Measurements from ENCODE around the gene COL15A1. TPM values are rescaled to one million over a fixed set of nuclear protein-coding genes. Genes with fewer than 3 reads are reported as not detected.

COL15A1 gene
- total RNA-seq, 1 donor from 2014 or later: 0.07 TPM

GRCh38 chr9:99003308-99003707 lies 59.6 kb downstream of the COL15A1 start:
- Mint-ChIP-seq H3K4me3 (no peak overlapping the region), H3K27me3 (no peaks in the 10 kb centered on the region), H3K4me1 (peaks cover 10% of the 10 kb centered on the region), H3K36me3 (ENCODE audit: low read depth) (no peaks in the 10 kb centered on the region), H3K27ac (no peak overlapping the region), H3K9me3 (no peaks in the 10 kb centered on the region)
- no peak for DNase-seq
- ATAC-seq (ENCODE audit: low read depth): no peak
- intact Hi-C loops (cut with micrococcal nuclease): no loop called here
- ChIA-PET POLR2A (no interaction called here), CTCF (interaction anchor here (1.3 to 11.5 kb wide), 2 partner anchors 12 to 135 kb away, joined by 3 to 264 read pairs; no protein-coding TSS in a partner anchor)
- no peak for TF ChIP-seq CTCF (IDR thresholded peaks at IDR 0.05)

GRCh38 chr9:99004115-99004514 lies 60.4 kb downstream of the COL15A1 start:
- Mint-ChIP-seq H3K27me3 (no peaks in the 10 kb centered on the region), H3K4me1 (peaks cover 8% of the 10 kb centered on the region), H3K36me3 (ENCODE audit: low read depth) (no peaks in the 10 kb centered on the region), H3K4me3 (no peak overlapping the region), H3K9me3 (no peaks in the 10 kb centered on the region), H3K27ac (no peak overlapping the region)
- CTCF ChIA-PET: interaction anchor here (2.6 kb wide), 1 partner anchor 136 kb away, joined by 15 read pairs; no protein-coding TSS in a partner anchor
- POLR2A ChIA-PET: no interaction called here
- intact Hi-C loops (cut with micrococcal nuclease): no loop called here
- no peak for TF ChIP-seq CTCF (IDR thresholded peaks at IDR 0.05)
- ATAC-seq (ENCODE audit: low read depth): no peak
- DNase-seq: no peak

GRCh38 chr9:99004717-99005460 lies 61.2 kb downstream of the COL15A1 start:
- no peak for ATAC-seq (ENCODE audit: low read depth)

GRCh38 chr9:99005651-99006050 lies 61.9 kb downstream of the COL15A1 start:
- Mint-ChIP-seq H3K36me3 (ENCODE audit: low read depth) (no peaks in the 10 kb centered on the region), H3K9me3 (peaks cover 6% of the 10 kb centered on the region), H3K4me1 (peaks cover 2% of the 10 kb centered on the region), H3K4me3 (no peak overlapping the region), H3K27ac (no peak overlapping the region), H3K27me3 (no peaks in the 10 kb centered on the region)
- DNase-seq (no peak), ATAC-seq (ENCODE audit: low read depth) (no peak)
- POLR2A ChIA-PET: interaction anchor here (1.1 kb wide), 1 partner anchor 47 kb away, joined by 4 read pairs; no protein-coding TSS in a partner anchor
- intact Hi-C loops (cut with micrococcal nuclease): no loop called here
- TF ChIP-seq CTCF (IDR thresholded peaks at IDR 0.05): no peak
- CTCF ChIA-PET: interaction anchor here (2.6 kb wide), 1 partner anchor 135 kb away, joined by 15 read pairs; no protein-coding TSS in a partner anchor

More at GRCh38 chr9:99004717-99005460, 61.2 kb downstream of the COL15A1 start:
- intact Hi-C loops (cut with micrococcal nuclease): no loop called here
- TF ChIP-seq CTCF (IDR thresholded peaks at IDR 0.05): no peak
- H3K4me3 Mint-ChIP-seq: no peak overlapping the region
- CTCF ChIA-PET: interaction anchor here (2.6 kb wide), 1 partner anchor 136 kb away, joined by 15 read pairs; no protein-coding TSS in a partner anchor
- peaks cover 1% of the 10 kb centered on the region for H3K9me3 Mint-ChIP-seq
- H3K27me3 Mint-ChIP-seq: no peaks in the 10 kb centered on the region
- no peak for DNase-seq
- H3K4me1 Mint-ChIP-seq: peaks cover 7% of the 10 kb centered on the region
- POLR2A ChIA-PET: no interaction called here
- no peaks in the 10 kb centered on the region for H3K36me3 Mint-ChIP-seq (ENCODE audit: low read depth)
- H3K27ac Mint-ChIP-seq: no peak overlapping the region

- H3K9me3 Mint-ChIP-seq: peaks cover 6% of the 10 kb centered on the region
- ChIA-PET POLR2A (interaction anchor here (1.1 kb wide), 1 partner anchor 46 kb away, joined by 4 read pairs; no protein-coding TSS in a partner anchor), CTCF (interaction anchor here (2.6 kb wide), 1 partner anchor 134 kb away, joined by 15 read pairs; no protein-coding TSS in a partner anchor)
- ATAC-seq (ENCODE audit: low read depth) (no peak), DNase-seq (no peak)
- no peaks in the 10 kb centered on the region for H3K36me3 Mint-ChIP-seq (ENCODE audit: low read depth)
- no peaks in the 10 kb centered on the region for H3K4me1 Mint-ChIP-seq
- no peaks in the 10 kb centered on the region for H3K27me3 Mint-ChIP-seq
- no peak overlapping the region for H3K27ac Mint-ChIP-seq
- TF ChIP-seq CTCF (IDR thresholded peaks at IDR 0.05): no peak
- intact Hi-C loops (cut with micrococcal nuclease): no loop called here
- H3K4me3 Mint-ChIP-seq: no peak overlapping the region
Observed at GRCh38 chr9:99006511-99006910, 62.8 kb downstream of the COL15A1 start.

Data from activated B cell treated with CpG ODN at 0.5 μM for 24 hours (primary cell).